IMR-90 (cell line): Measurements from ENCODE around the gene GPRIN3.

Experiments used
- CEBPB ChIP-seq: IDR thresholded peaks from 2 replicates; pipeline ENCODE4 v1.6.1; 2012; ENCODE audit warnings: low read depth, low read length, improper control_type of control experiment
- NFE2L2 ChIP-seq: fragments of 150-350 bp; IDR thresholded peaks from 2 replicates; pipeline ENCODE4 v1.6.1; 2016; ENCODE audit warnings: low read depth, mild to moderate bottlenecking, low read length
- POLR2A ChIP-seq: IDR thresholded peaks from 2 replicates; pipeline ENCODE4 v1.6.1; 2012; ENCODE audit warnings: mild to moderate bottlenecking, low read depth, low read length
- RFX5 ChIP-seq: IDR thresholded peaks from 2 replicates; pipeline ENCODE4 v1.8.0; 2012; ENCODE audit warnings: low read depth, mild to moderate bottlenecking, low read length, moderate library complexity
- SMC3 ChIP-seq: fragments of 150-350 bp; IDR thresholded peaks from 2 replicates; pipeline ENCODE4 v1.6.1; 2016; ENCODE audit warnings: low read depth, mild to moderate bottlenecking, antibody characterized with exemption, low read length, moderate library complexity
- TF ChIP-seq, protein P1 (sequence below): conservative IDR thresholded peaks from 2 replicates; pipeline ENCODE4 v1.5.1; 2012; ENCODE audit warnings: mild to moderate bottlenecking, low read depth, low read length, improper control_type of control experiment

DNA sequence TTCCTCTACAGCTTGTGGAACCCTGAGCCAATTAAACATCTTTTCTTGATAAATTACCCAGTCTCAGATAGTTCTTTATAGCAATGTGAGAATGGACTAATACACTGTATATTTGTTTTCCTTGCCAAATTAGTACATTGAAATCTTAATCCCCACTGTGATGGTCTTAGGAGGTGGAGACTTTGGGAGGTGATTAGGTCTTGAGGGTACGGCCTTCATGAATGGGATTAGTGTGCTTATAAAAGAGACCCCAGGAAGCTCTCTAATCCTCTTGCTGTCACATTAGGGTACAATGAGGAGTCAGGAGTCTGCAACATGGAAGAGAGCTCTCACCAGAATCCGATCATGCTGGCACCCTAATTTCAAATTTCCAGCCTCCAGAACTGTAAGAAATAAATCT is 109.7 kb downstream of the GPRIN3 start:
- TF ChIP-seq, protein P1, sequence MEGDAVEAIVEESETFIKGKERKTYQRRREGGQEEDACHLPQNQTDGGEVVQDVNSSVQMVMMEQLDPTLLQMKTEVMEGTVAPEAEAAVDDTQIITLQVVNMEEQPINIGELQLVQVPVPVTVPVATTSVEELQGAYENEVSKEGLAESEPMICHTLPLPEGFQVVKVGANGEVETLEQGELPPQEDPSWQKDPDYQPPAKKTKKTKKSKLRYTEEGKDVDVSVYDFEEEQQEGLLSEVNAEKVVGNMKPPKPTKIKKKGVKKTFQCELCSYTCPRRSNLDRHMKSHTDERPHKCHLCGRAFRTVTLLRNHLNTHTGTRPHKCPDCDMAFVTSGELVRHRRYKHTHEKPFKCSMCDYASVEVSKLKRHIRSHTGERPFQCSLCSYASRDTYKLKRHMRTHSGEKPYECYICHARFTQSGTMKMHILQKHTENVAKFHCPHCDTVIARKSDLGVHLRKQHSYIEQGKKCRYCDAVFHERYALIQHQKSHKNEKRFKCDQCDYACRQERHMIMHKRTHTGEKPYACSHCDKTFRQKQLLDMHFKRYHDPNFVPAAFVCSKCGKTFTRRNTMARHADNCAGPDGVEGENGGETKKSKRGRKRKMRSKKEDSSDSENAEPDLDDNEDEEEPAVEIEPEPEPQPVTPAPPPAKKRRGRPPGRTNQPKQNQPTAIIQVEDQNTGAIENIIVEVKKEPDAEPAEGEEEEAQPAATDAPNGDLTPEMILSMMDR = no peak
- TF ChIP-seq CEBPB (no peak), POLR2A (no peak), RFX5 (no peak), SMC3 (no peak), NFE2L2 (no peak)
